Skin epidermis (tissue), 12 donors: ENCODE results near the gene ASIC2.

ENCODE experiments used
- H3K27ac ChIP-seq, 21 experiments: fragments of 200-600 bp; sonication (generic) in 11 of 21; one replicate each; pipeline ENCODE4 v1.5.0; 2020; ENCODE audit warnings: mild to moderate bottlenecking in 3 of 21, inconsistent platforms in 2 of 21, moderate library complexity in 2 of 21
- H3K4me3 ChIP-seq, 7 experiments: fragments of 200-600 bp; sonication (generic) in 2 of 7; one replicate each; pipeline ENCODE4 v1.5.0; 2020; ENCODE audit warnings: inconsistent platforms in 2 of 7, mild to moderate bottlenecking in 2 of 7, moderate library complexity in 1 of 7

Gene ASIC2

DNA sequence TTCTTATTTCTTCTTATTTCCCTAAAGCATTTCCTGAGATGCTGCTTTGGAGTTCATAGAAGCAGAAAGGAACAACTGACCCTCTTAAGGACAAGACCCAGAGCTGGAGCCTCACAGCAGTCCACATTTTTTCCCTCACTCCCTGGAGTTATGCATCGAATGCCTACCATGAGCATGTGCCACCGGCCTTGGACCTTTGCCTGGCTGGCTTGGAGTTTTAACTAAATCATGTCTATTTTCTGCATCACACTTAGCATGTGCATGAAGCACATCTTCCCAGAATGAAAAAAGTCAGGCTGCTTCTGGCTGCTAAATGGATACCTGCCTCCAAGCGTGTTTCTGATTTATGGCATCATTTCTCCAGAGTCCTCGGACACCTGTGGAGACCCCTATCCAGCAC, 196.9 kb downstream of the ASIC2 start:
- Histone ChIP-seq H3K4me3 (no peak overlapping the region), H3K27ac (no peak overlapping the region)

DNA sequence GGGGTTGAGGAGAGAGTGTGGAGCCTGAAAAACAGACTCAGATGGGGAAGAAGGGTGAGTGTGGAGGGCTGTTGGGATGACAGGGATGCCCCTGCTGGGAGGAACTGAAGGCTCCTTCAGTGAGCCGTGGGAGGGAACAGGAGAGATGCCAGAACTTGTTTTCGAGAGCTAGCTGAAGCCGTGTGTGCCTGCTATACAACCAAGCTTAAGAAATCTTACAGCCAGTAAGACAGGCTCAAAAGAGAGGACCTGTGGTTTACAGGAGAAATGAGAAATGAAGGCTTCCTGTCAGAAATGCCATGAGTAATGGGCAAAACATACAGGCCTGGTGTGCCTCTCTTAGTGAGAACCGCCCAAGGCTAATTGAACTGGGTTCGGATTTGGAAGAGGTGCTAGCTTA, 201.8 kb downstream of the ASIC2 start:
- H3K27ac ChIP-seq, result no peak overlapping the region
- H3K4me3 ChIP-seq, result no peak overlapping the region

- H3K27ac ChIP-seq, result no peak overlapping the region
- H3K4me3 ChIP-seq, result no peak overlapping the region
Measured at GRCh38 chr17:33090806-33091205, 202.3 kb downstream of the ASIC2 start.

- no peak overlapping the region for H3K4me3 ChIP-seq
- no peak overlapping the region for H3K27ac ChIP-seq
Measured at GRCh38 chr17:33086878-33087277, 206.2 kb downstream of the ASIC2 start.

GRCh38 chr17:33086041-33086440, 207.1 kb downstream of the ASIC2 start:
- no peak overlapping the region for H3K27ac ChIP-seq
- no peak overlapping the region for H3K4me3 ChIP-seq

DNA sequence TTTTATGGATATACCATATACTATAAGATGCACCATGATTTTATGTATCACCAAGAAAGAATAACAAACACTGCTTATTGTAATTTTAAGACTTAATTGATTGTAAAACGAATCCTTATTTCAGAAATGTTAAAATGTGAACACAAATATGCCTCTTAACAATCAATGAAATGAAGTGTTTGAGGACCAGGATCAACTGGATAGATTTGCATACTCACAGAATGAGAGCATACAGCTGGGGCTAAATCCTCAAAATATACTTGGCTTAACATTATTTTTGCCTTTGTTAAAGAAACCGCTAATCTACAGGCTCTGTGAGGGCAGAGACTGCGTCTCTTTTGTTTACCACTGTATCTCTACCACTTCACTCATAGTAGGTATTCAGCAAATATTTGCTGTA, 207.8 kb downstream of the ASIC2 start:
- no peak overlapping the region for H3K4me3 ChIP-seq
- H3K27ac ChIP-seq, result no peak overlapping the region

DNA sequence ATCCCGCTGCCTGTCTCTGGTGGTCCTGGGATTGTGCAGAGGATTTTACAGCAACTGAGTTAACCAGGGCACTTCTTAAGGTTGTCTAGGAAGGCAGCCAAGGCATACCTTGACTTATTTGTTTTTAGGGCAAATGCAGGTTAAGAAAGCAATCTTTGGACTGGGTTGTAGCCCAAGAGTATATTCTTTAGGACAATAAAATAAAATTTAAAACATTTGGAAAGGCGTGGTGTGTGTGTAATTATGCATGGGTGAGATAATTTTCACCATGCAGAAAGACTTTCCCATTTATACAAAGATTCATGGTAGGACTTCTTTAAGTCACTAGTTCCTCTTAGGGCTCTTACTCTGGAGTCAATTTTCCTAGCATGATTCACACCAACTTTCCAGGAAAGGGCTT, 208.3 kb downstream of the ASIC2 start:
- H3K27ac ChIP-seq, result no peak overlapping the region
- H3K4me3 ChIP-seq, result no peak overlapping the region

GRCh38 chr17:33082529-33083173, 210.4 kb downstream of the ASIC2 start:
- Histone ChIP-seq H3K4me3 (no peak overlapping the region), H3K27ac (no peak overlapping the region)

GRCh38 chr17:33080091-33080490, 213.0 kb downstream of the ASIC2 start:
- H3K27ac ChIP-seq, result no peak overlapping the region
- H3K4me3 ChIP-seq, result no peak overlapping the region

- Histone ChIP-seq H3K4me3 (no peak overlapping the region), H3K27ac (no peak overlapping the region)
Measured at GRCh38 chr17:33079201-33079600, 213.9 kb downstream of the ASIC2 start.

GRCh38 chr17:33076979-33077378, 216.1 kb downstream of the ASIC2 start:
- Histone ChIP-seq H3K4me3 (no peak overlapping the region), H3K27ac (no peak overlapping the region)

DNA sequence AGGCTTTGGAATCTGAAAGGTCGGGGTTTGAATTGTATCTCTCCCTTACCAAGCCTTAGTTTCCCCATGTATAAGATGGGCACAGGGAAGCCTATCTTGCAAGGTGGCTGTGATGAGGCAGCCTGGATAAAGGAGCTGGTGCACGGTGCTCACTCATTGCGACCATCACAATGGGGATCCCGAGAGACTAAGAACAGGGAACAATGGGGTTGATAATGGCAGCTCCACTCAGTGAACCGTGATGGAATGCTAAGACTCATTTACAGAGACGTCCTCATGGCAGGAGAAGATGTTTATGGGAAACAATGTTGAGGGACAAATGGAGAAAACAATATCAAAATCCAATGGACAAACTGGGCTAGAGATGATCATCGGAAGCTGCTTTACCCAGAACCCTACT, 219.7 kb downstream of the ASIC2 start:
- Histone ChIP-seq H3K4me3 (no peak overlapping the region), H3K27ac (no peak overlapping the region)

DNA sequence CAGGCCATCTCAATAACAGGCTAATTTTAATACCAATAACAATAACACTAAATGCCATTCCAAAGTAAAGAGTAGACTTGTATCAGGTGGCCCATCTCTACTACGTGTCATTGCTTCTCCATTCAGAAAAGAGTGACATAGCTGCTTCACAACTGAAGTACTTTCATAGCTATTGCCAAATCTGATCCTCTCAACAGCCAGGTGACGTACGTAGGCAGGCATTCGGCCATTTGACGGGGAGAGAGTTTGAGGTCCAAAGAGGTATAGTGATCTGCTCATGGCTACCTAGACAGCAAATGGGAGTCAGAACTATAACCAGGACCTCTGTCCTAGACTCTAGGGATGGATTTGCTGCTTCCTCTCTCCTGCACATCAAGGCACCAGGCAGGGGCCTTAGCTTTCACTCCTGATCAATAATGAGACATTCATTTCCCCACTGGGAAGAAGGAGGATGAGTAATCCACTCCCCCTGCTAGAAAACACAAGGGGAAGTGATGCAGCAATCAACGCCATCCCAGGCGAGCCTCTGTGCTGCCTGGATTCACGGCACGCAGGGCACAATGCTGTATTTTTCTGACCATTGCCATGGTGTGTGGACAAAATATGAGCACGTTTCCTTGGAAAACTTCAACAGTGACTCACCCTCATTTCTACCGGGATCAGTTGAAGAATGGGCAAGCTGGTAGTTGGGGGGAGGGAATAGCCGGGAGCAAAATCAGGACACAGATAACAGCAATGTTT, 220.5 kb downstream of the ASIC2 start:
- no peak overlapping the region for H3K27ac ChIP-seq

GRCh38 chr17:33071656-33072055, 221.4 kb downstream of the ASIC2 start:
- Histone ChIP-seq H3K4me3 (no peak overlapping the region), H3K27ac (no peak overlapping the region)

More for the DNA sequence above, 220.5 kb downstream of the ASIC2 start:
- H3K4me3 ChIP-seq, result no peak overlapping the region

DNA sequence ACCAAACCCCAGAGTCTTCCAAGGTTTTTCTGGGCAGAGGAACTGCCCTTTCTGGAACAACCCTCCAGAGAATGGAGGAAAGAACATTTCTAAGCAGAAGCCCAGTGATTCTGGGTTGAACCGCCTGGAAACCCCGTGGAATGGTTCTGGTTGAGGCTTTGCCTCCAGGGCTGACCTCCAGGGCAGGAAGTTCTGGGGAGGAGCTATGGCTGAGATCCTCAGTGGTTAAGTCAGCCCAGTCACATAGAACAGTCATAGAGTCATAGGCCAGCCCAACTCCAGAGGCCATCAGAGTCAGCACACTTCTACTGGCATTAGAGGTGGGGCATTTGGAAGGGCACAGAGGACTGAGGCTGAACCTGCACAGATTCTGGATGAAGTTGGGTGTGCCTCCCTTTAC, 235.5 kb downstream of the ASIC2 start:
- H3K27ac ChIP-seq, result no peak overlapping the region
- H3K4me3 ChIP-seq, result no peak overlapping the region

GRCh38 chr17:33056399-33057146, 236.5 kb downstream of the ASIC2 start:
- H3K4me3 ChIP-seq, result no peak overlapping the region
- H3K27ac ChIP-seq, result no peak overlapping the region

- Histone ChIP-seq H3K4me3 (no peak overlapping the region), H3K27ac (no peak overlapping the region)
Measured at GRCh38 chr17:33055746-33056145, 237.3 kb downstream of the ASIC2 start.

- Histone ChIP-seq H3K4me3 (no peak overlapping the region), H3K27ac (no peak overlapping the region)
Measured at GRCh38 chr17:33055171-33055611, 237.9 kb downstream of the ASIC2 start.

DNA sequence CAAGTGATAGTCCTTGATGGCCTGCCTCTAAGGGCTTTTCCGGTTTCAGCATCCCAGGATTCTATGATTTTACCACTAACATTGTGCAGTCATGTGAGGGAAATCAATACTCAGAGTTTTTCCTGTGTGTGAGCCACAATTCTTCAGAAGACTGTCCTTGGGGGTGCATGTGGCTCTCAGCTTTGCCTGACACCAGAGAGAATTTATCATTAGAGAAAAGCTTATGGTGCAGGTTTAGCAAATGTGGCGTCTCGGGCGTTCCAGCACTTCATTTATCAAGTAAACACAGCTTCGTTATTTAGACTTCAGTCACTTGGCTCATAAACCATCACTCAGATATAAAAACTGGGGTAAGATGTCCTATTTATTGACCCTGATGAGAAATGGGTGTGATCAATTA, 238.7 kb downstream of the ASIC2 start:
- no peak overlapping the region for H3K4me3 ChIP-seq
- no peak overlapping the region for H3K27ac ChIP-seq

DNA sequence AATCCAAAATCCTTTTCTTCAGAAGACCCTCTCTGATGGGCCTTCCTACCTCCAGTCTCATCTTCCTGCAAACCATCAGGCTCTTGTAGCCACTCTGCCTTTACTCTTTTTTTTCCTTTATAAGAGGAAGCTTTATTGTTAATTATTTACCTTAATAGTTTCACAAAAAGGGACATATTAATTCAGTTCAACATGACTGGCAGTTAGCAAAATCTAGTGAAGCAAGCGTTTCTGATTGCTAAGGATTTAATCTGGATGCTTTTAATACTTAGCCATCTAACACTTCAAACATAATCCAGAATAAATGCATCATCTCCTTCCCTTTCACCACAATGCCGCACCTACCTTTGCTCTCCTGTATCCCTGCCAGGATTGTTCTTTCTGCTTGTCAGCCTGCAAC, 239.4 kb downstream of the ASIC2 start:
- Histone ChIP-seq H3K4me3 (no peak overlapping the region), H3K27ac (no peak overlapping the region)

GRCh38 chr17:33052856-33053255, 240.2 kb downstream of the ASIC2 start:
- H3K27ac ChIP-seq, result no peak overlapping the region
- no peak overlapping the region for H3K4me3 ChIP-seq
